Epithelial cell of esophagus (primary cell): ENCODE results near the gene HOXA2.

ENCODE experiments used
- DNase-seq: peaks from one replicate; pipeline ENCODE4 v3.0.0; 2010; ENCODE audit warnings: low read depth
- H3K4me3 ChIP-seq: 2 replicates; pipeline ENCODE4 v1.5.1; 2011; ENCODE audit warnings: mild to moderate bottlenecking, low read length, control low read depth
- TF ChIP-seq, protein P1 (sequence below): IDR thresholded peaks from 2 replicates; pipeline ENCODE4 v1.5.1; 2011; ENCODE audit warnings: low read depth, mild to moderate bottlenecking, low read length, control low read depth, inconsistent platforms; ENCODE audit not compliant: insufficient read depth; ENCODE audit errors: missing control alignments

The HOXA2 gene

DNA sequence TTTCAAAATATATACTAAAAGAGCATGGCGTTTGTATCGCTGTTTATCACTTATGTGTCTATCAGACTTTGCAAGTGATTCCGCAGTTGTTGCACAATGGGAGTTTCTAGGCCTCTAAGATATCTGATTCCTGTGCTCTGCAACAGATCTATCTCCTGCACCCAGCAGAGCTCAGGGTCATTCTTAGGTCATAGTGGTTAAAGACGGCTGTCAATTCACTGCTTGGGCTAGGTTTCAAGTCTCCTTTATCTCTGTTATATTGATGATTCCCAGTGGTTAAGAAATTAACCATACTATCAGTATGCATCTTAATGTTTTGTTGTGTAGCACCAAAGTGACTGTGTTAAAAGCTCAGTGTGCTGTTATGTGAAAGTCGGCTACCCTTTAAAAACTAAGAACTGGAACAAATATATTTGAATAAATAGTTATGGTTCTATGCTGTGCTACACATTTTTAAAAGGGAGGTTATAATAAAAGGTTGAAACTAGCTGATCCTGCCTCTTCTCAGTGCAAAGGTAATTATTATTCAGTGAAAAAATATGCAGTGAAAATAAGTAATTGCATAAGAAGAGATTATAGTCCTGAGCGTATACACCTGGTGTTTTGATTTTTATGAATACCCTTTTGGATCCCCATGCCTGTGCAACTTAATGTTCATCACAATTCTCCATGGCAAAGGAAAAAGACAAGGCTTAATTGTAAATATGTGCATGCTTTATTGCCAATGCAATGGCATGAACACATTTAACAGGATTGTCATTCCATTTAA is 30.7 kb downstream of the HOXA2 start:
- TF ChIP-seq, protein P1, sequence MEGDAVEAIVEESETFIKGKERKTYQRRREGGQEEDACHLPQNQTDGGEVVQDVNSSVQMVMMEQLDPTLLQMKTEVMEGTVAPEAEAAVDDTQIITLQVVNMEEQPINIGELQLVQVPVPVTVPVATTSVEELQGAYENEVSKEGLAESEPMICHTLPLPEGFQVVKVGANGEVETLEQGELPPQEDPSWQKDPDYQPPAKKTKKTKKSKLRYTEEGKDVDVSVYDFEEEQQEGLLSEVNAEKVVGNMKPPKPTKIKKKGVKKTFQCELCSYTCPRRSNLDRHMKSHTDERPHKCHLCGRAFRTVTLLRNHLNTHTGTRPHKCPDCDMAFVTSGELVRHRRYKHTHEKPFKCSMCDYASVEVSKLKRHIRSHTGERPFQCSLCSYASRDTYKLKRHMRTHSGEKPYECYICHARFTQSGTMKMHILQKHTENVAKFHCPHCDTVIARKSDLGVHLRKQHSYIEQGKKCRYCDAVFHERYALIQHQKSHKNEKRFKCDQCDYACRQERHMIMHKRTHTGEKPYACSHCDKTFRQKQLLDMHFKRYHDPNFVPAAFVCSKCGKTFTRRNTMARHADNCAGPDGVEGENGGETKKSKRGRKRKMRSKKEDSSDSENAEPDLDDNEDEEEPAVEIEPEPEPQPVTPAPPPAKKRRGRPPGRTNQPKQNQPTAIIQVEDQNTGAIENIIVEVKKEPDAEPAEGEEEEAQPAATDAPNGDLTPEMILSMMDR = no peak
- no peak overlapping the region for H3K4me3 ChIP-seq
- DNase-seq = no peak

DNA sequence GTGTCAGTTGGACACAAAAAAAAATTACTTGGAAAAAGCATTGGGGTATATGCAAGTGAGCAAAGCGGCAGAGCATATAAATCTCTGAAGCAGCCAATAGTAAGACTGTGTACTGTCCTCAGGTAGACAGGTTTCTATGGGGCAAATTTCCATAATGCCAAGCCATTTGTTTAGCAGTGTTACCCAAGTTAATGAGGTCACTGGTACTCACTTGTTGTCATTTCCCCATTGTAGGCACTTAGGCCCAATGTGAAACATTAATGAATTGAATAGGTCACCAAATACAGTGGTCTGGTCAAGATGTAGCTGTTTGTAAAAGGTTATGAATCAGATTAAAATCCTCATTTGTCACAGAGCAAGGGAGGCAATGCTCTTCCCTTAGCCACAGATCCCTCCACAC is 34.2 kb downstream of the HOXA2 start:
- no peak for DNase-seq
- TF ChIP-seq, protein P1 = no peak
- H3K4me3 ChIP-seq = no peak overlapping the region

DNA sequence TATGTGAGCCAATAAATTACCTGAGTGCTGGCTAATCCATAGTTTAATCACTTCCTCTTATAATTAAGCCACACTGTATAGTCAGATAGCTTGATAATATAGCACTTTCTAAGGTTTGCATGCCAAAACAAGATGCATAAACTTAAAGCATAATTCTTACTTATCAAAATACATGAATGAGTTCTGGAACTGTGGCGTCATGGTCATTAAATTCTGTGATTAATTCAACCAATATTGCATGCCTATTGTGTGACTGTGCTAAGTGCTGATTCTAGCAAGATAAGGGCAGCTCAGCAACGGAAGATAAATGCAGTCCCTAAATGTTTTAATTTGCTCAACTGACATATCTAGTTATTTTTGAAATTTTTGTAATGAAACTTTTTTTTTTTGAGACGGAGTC is 36.3 kb downstream of the HOXA2 start:
- peak; percentile 21 for DNase-seq
- H3K4me3 ChIP-seq = no peak overlapping the region
- TF ChIP-seq, protein P1 = no peak

DNA sequence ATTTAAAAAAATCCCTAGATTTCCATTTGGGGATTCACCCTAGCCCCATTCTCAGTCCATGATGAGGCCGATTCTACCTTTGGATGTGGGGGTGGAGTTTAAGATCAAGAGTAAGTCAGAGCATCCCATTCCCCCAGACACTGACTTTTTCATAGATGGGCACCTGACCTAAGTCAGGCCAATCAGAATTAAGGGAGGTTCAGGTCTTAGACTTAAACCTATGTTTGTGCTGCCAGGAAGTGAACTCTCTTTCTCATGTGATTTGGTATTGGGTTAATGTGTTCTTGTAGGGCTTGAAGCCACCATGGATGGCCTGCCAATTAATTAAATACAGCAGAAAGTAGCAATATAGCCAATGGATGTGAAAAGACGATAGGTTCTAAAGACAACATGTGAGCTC is 36.8 kb downstream of the HOXA2 start:
- no peak for DNase-seq
- H3K4me3 ChIP-seq = no peak overlapping the region
- TF ChIP-seq, protein P1 = no peak

DNA sequence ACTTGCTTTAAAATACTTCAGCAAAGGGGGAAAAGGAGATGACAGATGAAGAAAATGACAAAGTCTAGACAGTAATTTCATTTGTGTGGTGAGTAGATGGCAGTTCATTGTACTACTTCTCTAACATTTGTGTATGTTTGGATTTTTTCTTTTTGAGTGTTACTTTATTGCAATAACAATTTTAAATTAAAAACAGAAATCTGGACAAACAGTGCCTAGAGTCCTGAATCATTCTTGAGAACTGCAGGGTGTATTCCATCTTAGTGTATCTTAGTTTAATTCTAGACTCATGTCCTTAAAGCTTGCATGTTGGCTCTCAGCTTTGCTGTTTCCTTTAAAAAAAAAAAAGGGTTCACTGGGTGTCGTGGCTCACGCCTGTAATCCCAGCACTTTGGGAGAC is 37.8 kb downstream of the HOXA2 start:
- no peak for DNase-seq
- TF ChIP-seq, protein P1 = no peak
- no peak overlapping the region for H3K4me3 ChIP-seq

DNA sequence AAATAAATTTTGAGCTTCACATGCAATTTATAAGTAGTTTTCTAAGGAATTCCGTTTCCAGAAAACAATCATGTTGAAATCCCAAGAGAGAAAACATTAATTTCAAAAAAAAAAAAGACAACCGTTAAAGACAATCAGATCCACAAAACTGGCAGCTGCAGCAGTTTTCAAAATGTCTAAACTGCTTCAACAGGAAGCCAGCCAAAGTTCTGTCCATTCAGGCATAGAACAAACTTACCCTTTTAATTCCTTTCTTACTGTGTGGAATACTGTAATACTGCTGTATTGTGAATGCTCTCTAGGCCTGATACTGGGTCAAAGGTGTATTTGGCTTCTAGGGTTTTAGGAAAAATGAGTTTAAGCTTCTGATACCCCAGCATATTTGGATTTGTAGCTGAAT is 38.3 kb downstream of the HOXA2 start:
- no peak overlapping the region for H3K4me3 ChIP-seq
- no peak for DNase-seq
- TF ChIP-seq, protein P1 = no peak

DNA sequence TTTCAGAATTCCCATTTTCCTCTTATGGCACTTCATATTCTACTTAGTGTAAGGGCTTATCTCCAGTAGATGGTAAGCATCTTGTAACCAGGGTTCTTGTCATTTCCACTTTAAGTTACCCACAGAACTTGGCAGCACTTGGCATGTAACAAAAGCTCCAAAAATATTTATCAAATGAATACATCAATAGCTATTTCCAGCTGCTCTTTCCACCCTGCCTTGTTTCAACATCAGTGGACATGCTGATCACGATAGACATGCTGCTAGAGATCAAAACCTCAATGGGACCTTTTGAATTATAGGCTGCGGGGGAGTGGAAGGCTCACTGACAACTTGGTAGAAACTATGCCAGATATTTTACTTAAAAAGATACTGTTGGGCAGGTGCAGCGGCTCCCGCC is 39.5 kb downstream of the HOXA2 start:
- no peak for DNase-seq
- TF ChIP-seq, protein P1 = no peak
- no peak overlapping the region for H3K4me3 ChIP-seq
